Ramos (cell line): ENCODE results near the gene TFB1M.
"Not testable (repeated sequence)": the region's sequence is repeated elsewhere in the genome, so short reads cannot be mapped to it uniquely, and the experiment has no call there.

Experiments used
- in situ Hi-C: fragments of 300-500 bp; cut with MboI; formaldehyde crosslinking; loops from one replicate; pipeline ENCODE4 v1.14.3; 2022; ENCODE audit warnings: low sequenced_read_pairs; ENCODE audit not compliant: unreplicated experiment

TFB1M gene

GRCh38 chr6:155314092-155314772, at the start of gene TFB1M:
TSS of gene TFB1M (minus strand) at chr6:155314484. CDS start at chr6:155314428, 56 bp downstream.
- in situ Hi-C loops, result loop anchor here (25.0 kb wide), 1 partner anchor 1073 kb away; no protein-coding TSS in a partner anchor

GRCh38 chr6:155364021-155364420, 49.7 kb upstream of the TFB1M start:
- in situ Hi-C loops, result not testable (repeated sequence)

- in situ Hi-C loops, result not testable (repeated sequence)
Observed at GRCh38 chr6:155362968-155363632, 48.8 kb upstream of the TFB1M start.

GRCh38 chr6:155354167-155354566, 39.9 kb upstream of the TFB1M start:
- in situ Hi-C loops, result no loop called here

- in situ Hi-C loops, result no loop called here
Observed at GRCh38 chr6:155352811-155353210, 38.5 kb upstream of the TFB1M start.

GRCh38 chr6:155352130-155352420, 37.8 kb upstream of the TFB1M start:
- in situ Hi-C loops, result no loop called here

- in situ Hi-C loops, result no loop called here
Observed at GRCh38 chr6:155351273-155352129, 37.2 kb upstream of the TFB1M start.

GRCh38 chr6:155349956-155350355, 35.7 kb upstream of the TFB1M start:
- in situ Hi-C loops, result loop anchor here (25.0 kb wide), 1 partner anchor 1187 kb away; no protein-coding TSS in a partner anchor

- in situ Hi-C loops, result loop anchor here (25.0 kb wide), 1 partner anchor 1188 kb away; no protein-coding TSS in a partner anchor
Observed at GRCh38 chr6:155349129-155349528, 34.8 kb upstream of the TFB1M start.

- in situ Hi-C loops, result loop anchor here (25.0 kb wide), 1 partner anchor 1190 kb away; no protein-coding TSS in a partner anchor
Observed at GRCh38 chr6:155347800-155348199, 33.5 kb upstream of the TFB1M start.

GRCh38 chr6:155346957-155347356, 32.7 kb upstream of the TFB1M start:
- in situ Hi-C loops, result loop anchor here (25.0 kb wide), 1 partner anchor 1190 kb away; no protein-coding TSS in a partner anchor

GRCh38 chr6:155344341-155345006, 30.2 kb upstream of the TFB1M start:
- in situ Hi-C loops, result loop anchor here (25.0 kb wide), 1 partner anchor 1193 kb away; no protein-coding TSS in a partner anchor

- in situ Hi-C loops, result loop anchor here (25.0 kb wide), 1 partner anchor 1196 kb away; no protein-coding TSS in a partner anchor
Observed at GRCh38 chr6:155341130-155341828, 27.0 kb upstream of the TFB1M start.

GRCh38 chr6:155340464-155341129, 26.3 kb upstream of the TFB1M start:
- in situ Hi-C loops, result loop anchor here (25.0 kb wide), 1 partner anchor 1197 kb away; no protein-coding TSS in a partner anchor

- in situ Hi-C loops, result loop anchor here (10.0 to 25.0 kb wide), 2 partner anchors 185 to 1197 kb away; no protein-coding TSS in a partner anchor
Observed at GRCh38 chr6:155339929-155340328, 25.6 kb upstream of the TFB1M start.

- in situ Hi-C loops, result loop anchor here (10.0 to 25.0 kb wide), 2 partner anchors 187 to 1199 kb away; no protein-coding TSS in a partner anchor
Observed at GRCh38 chr6:155338237-155338636, 24.0 kb upstream of the TFB1M start.

- in situ Hi-C loops, result loop anchor here (10.0 to 25.0 kb wide), 2 partner anchors 190 to 1202 kb away; no protein-coding TSS in a partner anchor
Observed at GRCh38 chr6:155335265-155335664, 21.0 kb upstream of the TFB1M start.

GRCh38 chr6:155334073-155334472, 19.8 kb upstream of the TFB1M start:
- in situ Hi-C loops, result loop anchor here (10.0 to 25.0 kb wide), 2 partner anchors 191 to 1203 kb away; no protein-coding TSS in a partner anchor
